A549 (cell line): ENCODE data around the gene TMEM107. TPM values are rescaled to one million over a fixed set of nuclear protein-coding genes. Genes with fewer than 3 reads are reported as not detected.

ENCODE experiments used
- ATAC-seq, 2 experiments: fragments of 200-7000 bp in 1 of 2; fragments of >200 bp in 1 of 2; cut with Nextera tagmentation in 1 of 2; cut with Tn5 transposase in 1 of 2; 3 replicates each; pipeline versions ENCODE4 v1.8.0 to v1.9.1; 2018 to 2020; ENCODE audit warnings: mild to moderate bottlenecking in 1 of 2, moderate library complexity in 1 of 2
- CTCF ChIA-PET: fragments of 300-600 bp; sonication (Branson Sonifier 250); formaldehyde crosslinking; extraction: SDS; loops from one replicate; lab custom pipeline; 2021; ENCODE audit warnings: antibody characterized with exemption, inconsistent platforms; lab: Yijun Ruan, JAX
- POLR2A ChIA-PET: fragments of 350-600 bp; formaldehyde crosslinking; extraction: SDS; loops from one replicate; lab custom pipeline; 2021; ENCODE audit warnings: antibody characterized with exemption, inconsistent platforms; lab: Yijun Ruan, JAX
- DNase-seq, 2 experiments: peaks; one replicate each; pipeline versions ENCODE4 v3.0.0 to v3.0.0-alpha.2; 2011 to 2016; ENCODE audit warnings: low read depth in 1 of 2, low spot score in 1 of 2
- FAIRE-seq: peaks from 2 replicates; lab custom pipeline; 2011; peaks lifted over from hg19 to GRCh38; lab: Jason Lieb, UNC
- H3K27ac ChIP-seq, 2 experiments: fragments of >200 bp; sonication (Bioruptor Twin); formaldehyde crosslinking; 3 replicates each; pipeline ENCODE4 v1.5.1; 2016 to 2017
- H3K4me1 ChIP-seq: fragments of >200 bp; sonication (Bioruptor Twin); formaldehyde crosslinking; 3 replicates; pipeline ENCODE4 v1.6.1; 2016
- H3K4me2 ChIP-seq: fragments of >200 bp; sonication (Bioruptor Twin); formaldehyde crosslinking; 3 replicates; pipeline ENCODE4 v1.6.1; 2016
- H3K4me3 ChIP-seq: fragments of >200 bp; sonication (Bioruptor Twin); formaldehyde crosslinking; 3 replicates; pipeline ENCODE4 v1.5.1; 2016
- H3K9me3 ChIP-seq: fragments of >200 bp; sonication (Bioruptor Twin); formaldehyde crosslinking; 3 replicates; pipeline ENCODE4 v1.6.1; 2016
- ATOH8 ChIP-seq: fragments of 250-450 bp; sonication (Bioruptor Pico); IDR thresholded peaks from 2 replicates; pipeline ENCODE4 v1.5.0; 2020; ENCODE audit warnings: low read depth, mild to moderate bottlenecking, moderate library complexity
- BCL3 ChIP-seq: fragments of >200 bp; sonication (Bioruptor Twin); formaldehyde crosslinking; IDR thresholded peaks from 3 replicates; pipeline ENCODE4 v1.6.1; 2016
- CEBPB ChIP-seq, 2 experiments: fragments of >200 bp in 1 of 2; sonication (Bioruptor Twin) in 1 of 2; formaldehyde crosslinking in 1 of 2; IDR thresholded peaks; 2 replicates each; pipeline ENCODE4 v1.6.1; 2012 to 2016
- CHD4 ChIP-seq: fragments of 200-600 bp; sonication (generic); IDR thresholded peaks from 2 replicates; pipeline ENCODE4 v1.6.1; 2016; ENCODE audit warnings: antibody characterized with exemption, mild to moderate bottlenecking, borderline replicate concordance
- EHF ChIP-seq: fragments of 250-450 bp; sonication (Bioruptor Pico); IDR thresholded peaks from 2 replicates; pipeline ENCODE4 v1.5.0; 2020; ENCODE audit warnings: mild to moderate bottlenecking
- EHMT2 ChIP-seq: fragments of 200-600 bp; sonication (generic); IDR thresholded peaks from 2 replicates; pipeline ENCODE4 v1.6.1; 2016; ENCODE audit warnings: antibody characterized with exemption, low read depth, mild to moderate bottlenecking, moderate library complexity
- ESRRA ChIP-seq: fragments of 150-350 bp; IDR thresholded peaks from 2 replicates; pipeline ENCODE4 v1.6.1; 2014; ENCODE audit warnings: mild to moderate bottlenecking, low read length, borderline replicate concordance
- GATA3 ChIP-seq: IDR thresholded peaks from 2 replicates; pipeline ENCODE4 v1.6.1; 2012; ENCODE audit warnings: borderline replicate concordance
- HDAC2 ChIP-seq: fragments of 200-600 bp; sonication (generic); IDR thresholded peaks from 2 replicates; pipeline ENCODE4 v1.6.1; 2016
- HEYL ChIP-seq: fragments of 250-450 bp; sonication (Bioruptor Pico); IDR thresholded peaks from 2 replicates; pipeline ENCODE4 v1.8.0; 2021; ENCODE audit warnings: mild to moderate bottlenecking, moderate library complexity
- HOXB13 ChIP-seq: fragments of 250-450 bp; sonication (Bioruptor Pico); IDR thresholded peaks from 2 replicates; pipeline ENCODE4 v1.5.0; 2020; ENCODE audit warnings: low read depth, mild to moderate bottlenecking, moderate library complexity
- JUN ChIP-seq, 2 experiments: fragments of >200 bp; sonication (Bioruptor Twin); formaldehyde crosslinking; IDR thresholded peaks; 2 replicates in 1 of 2; 3 replicates in 1 of 2; pipeline ENCODE4 v1.6.1; 2016 to 2017
- JUNB ChIP-seq: fragments of >200 bp; sonication (Bioruptor Twin); formaldehyde crosslinking; IDR thresholded peaks from 2 replicates; pipeline ENCODE4 v1.6.1; 2016
- KDM1A ChIP-seq: fragments of 200-600 bp; sonication (generic); IDR thresholded peaks from 2 replicates; pipeline ENCODE4 v1.6.1; 2016; ENCODE audit warnings: low read depth, mild to moderate bottlenecking
- MAZ ChIP-seq: fragments of 150-350 bp; IDR thresholded peaks from 2 replicates; pipeline ENCODE4 v1.6.1; 2014; ENCODE audit warnings: antibody characterized with exemption, low read depth, low read length, borderline replicate concordance
- MYC ChIP-seq: IDR thresholded peaks from 2 replicates; pipeline ENCODE4 v1.6.1; 2012; ENCODE audit warnings: mild to moderate bottlenecking, inconsistent platforms, low read length, improper control_type of control experiment, borderline replicate concordance
- NPAS2 ChIP-seq: fragments of 250-450 bp; sonication (Bioruptor Pico); IDR thresholded peaks from 2 replicates; pipeline ENCODE4 v1.8.0; 2022; ENCODE audit warnings: mild to moderate bottlenecking, moderate library complexity, borderline replicate concordance
- NR3C1 ChIP-seq: fragments of >200 bp; sonication (Bioruptor Twin); formaldehyde crosslinking; IDR thresholded peaks from 3 replicates; pipeline ENCODE4 v1.6.1; 2017
- PBX3 ChIP-seq: IDR thresholded peaks from 2 replicates; pipeline ENCODE4 v1.6.1; 2012
- PHF8 ChIP-seq: fragments of 200-600 bp; sonication (generic); IDR thresholded peaks from 2 replicates; pipeline ENCODE4 v1.6.1; 2016; ENCODE audit warnings: low read depth, mild to moderate bottlenecking, antibody characterized with exemption, moderate library complexity, borderline replicate concordance
- POLR2A ChIP-seq: IDR thresholded peaks from 2 replicates; pipeline ENCODE4 v1.6.1; 2012; ENCODE audit warnings: mild to moderate bottlenecking, low read length
- POLR2AphosphoS2 ChIP-seq: conservative IDR thresholded peaks from 2 replicates; pipeline ENCODE4 v1.6.1; 2012; ENCODE audit warnings: low read length, improper control_type of control experiment, inconsistent platforms
- RARB ChIP-seq: fragments of 250-450 bp; sonication (Bioruptor Pico); IDR thresholded peaks from 2 replicates; pipeline ENCODE4 v1.8.0; 2021; ENCODE audit warnings: mild to moderate bottlenecking, moderate library complexity
- RCOR1 ChIP-seq: fragments of 150-350 bp; IDR thresholded peaks from 2 replicates; pipeline ENCODE4 v1.6.1; 2014; ENCODE audit warnings: antibody characterized with exemption, low read length, low read depth
- RNF2 ChIP-seq: fragments of 200-600 bp; sonication (generic); IDR thresholded peaks from 2 replicates; pipeline ENCODE4 v1.6.1; 2016; ENCODE audit warnings: low read depth, mild to moderate bottlenecking, antibody characterized with exemption, moderate library complexity, borderline replicate concordance
- SREBF2 ChIP-seq: fragments of 450-650 bp; IDR thresholded peaks from 2 replicates; pipeline ENCODE4 v1.6.1; 2014; ENCODE audit warnings: mild to moderate bottlenecking, moderate library complexity
- TFCP2L1 ChIP-seq: fragments of 250-450 bp; sonication (Bioruptor Pico); IDR thresholded peaks from 2 replicates; pipeline ENCODE4 v1.5.0; 2021; ENCODE audit warnings: mild to moderate bottlenecking
- USF2 ChIP-seq: fragments of 450-650 bp; IDR thresholded peaks from 2 replicates; pipeline ENCODE4 v1.6.1; 2014; ENCODE audit warnings: antibody characterized with exemption
- ZC3H11A ChIP-seq: fragments of 450-650 bp; IDR thresholded peaks from 2 replicates; pipeline ENCODE4 v1.6.1; 2014; ENCODE audit warnings: antibody characterized with exemption, mild to moderate bottlenecking
- ZFP36 ChIP-seq: fragments of 450-650 bp; IDR thresholded peaks from 2 replicates; pipeline ENCODE4 v1.6.1; 2014; ENCODE audit warnings: borderline replicate concordance; ENCODE audit not compliant: partially characterized antibody
- ZNF302 ChIP-seq: fragments of 250-450 bp; sonication (Bioruptor Pico); IDR thresholded peaks from 2 replicates; pipeline ENCODE4 v1.9.0; 2021; ENCODE audit warnings: inconsistent platforms, mild to moderate bottlenecking, moderate library complexity
- ZSCAN20 ChIP-seq: fragments of 250-450 bp; sonication (Bioruptor Pico); IDR thresholded peaks from 2 replicates; pipeline ENCODE4 v1.8.0; 2022; ENCODE audit warnings: mild to moderate bottlenecking, moderate library complexity
- WGBS: methylation state at CpG from one replicate; pipeline ENCODE4 v1.1.6; 2017; ENCODE audit errors: missing lambda C conversion rate; 5-methylcytosine and 5-hydroxymethylcytosine counted together
- polyA plus RNA-seq, 4 experiments: library from polyadenylated mRNA; depleted of rRNA in 3 of 4; stranded (reverse); fragments of >200 nt; fragmentation: RNase III in 1 of 4; extraction: RNeasy Plus Mini Kit Qiagen cat#74134 plus additional on column Dnase treatment in 1 of 4; gene quantifications; 2 replicates in 3 of 4; 3 replicates in 1 of 4; pipeline ENCODE4 v1.2.3, GENCODE V29; 2011 to 2017

TMEM107 gene
- polyA plus RNA-seq, 2 of the 4 experiments (the other 2 are of a cell fraction), result 17.0 to 22.8 TPM

GRCh38 chr17:8187517-8188262 lies 11.5 kb upstream of the TMEM107 start (continued):
- TF ChIP-seq TFCP2L1 (CRISPR knock-in tag) (peak; percentile 88; the same call in 1 of the 2 replicates), USF2 (peak; percentile 79), PBX3 (peak; percentile 81), ESRRA (peak; percentile 84; the same call in 1 of the 2 replicates), BCL3 (peak; percentile 11; the same call in 1 of the 3 replicates)

GRCh38 chr17:8186787-8187516 lies 10.8 kb upstream of the TMEM107 start:
- ATAC-seq (peak; percentile 51 to 59), DNase-seq (peak; percentile 91 to 98), FAIRE-seq (no peak)
- H3K27ac ChIP-seq, result peak overlapping the region; percentile 77 to 94
- no peaks in the 10 kb centered on the region for H3K9me3 ChIP-seq
- peaks cover 27% of the 10 kb centered on the region for H3K4me1 ChIP-seq
- peak overlapping the region; percentile 59 for H3K4me3 ChIP-seq
- POLR2A ChIA-PET, result interaction anchor here (0.8 to 4.0 kb wide), 11 partner anchors 11 to 109 kb away, joined by 3 to 45 read pairs (median 7); partner anchors contain the start of genes AURKB, CTC1 and TMEM107
- peak overlapping the region; percentile 90 for H3K4me2 ChIP-seq
- CTCF ChIA-PET, result interaction anchor here (0.6 to 11.3 kb wide), 14 partner anchors 10 to 197 kb away, joined by 3 to 164 read pairs (median 6); partner anchors contain the start of genes ALOXE3, AURKB and TMEM107
- WGBS, result 1% methylated on average over 32 of the region's 32 CpGs
- TF ChIP-seq ZFP36, result no peak
- TF ChIP-seq TFCP2L1 (CRISPR knock-in tag), result no peak
- no peak; the same call in 1 of the 2 replicates for TF ChIP-seq MAZ
- no peak for TF ChIP-seq PHF8
- TF ChIP-seq RCOR1, result 0 out of 2 replicates have a peak, but pooled peaks have one; percentile 11
- TF ChIP-seq POLR2AphosphoS2, result no peak
- no peak for TF ChIP-seq POLR2A
- TF ChIP-seq EHF (CRISPR knock-in tag), result no peak
- TF ChIP-seq ATOH8 (CRISPR knock-in tag), result no peak
- no peak for TF ChIP-seq RNF2
- TF ChIP-seq ESRRA, result no peak
- TF ChIP-seq JUNB, result no peak
- no peak for TF ChIP-seq ZNF302 (CRISPR knock-in tag)
- TF ChIP-seq HDAC2, result no peak
- TF ChIP-seq NPAS2 (CRISPR knock-in tag), result no peak
- 0 out of 2 replicates have a peak, but pooled peaks have one; percentile 79 for TF ChIP-seq HOXB13
- TF ChIP-seq ZC3H11A, result no peak; the same call in 1 of the 2 replicates
- peak; percentile 88 for TF ChIP-seq SREBF2
- TF ChIP-seq EHMT2, result no peak
- no peak for TF ChIP-seq ZSCAN20 (CRISPR knock-in tag)
- TF ChIP-seq GATA3, result peak; percentile 10; the same call in 1 of the 2 replicates
- TF ChIP-seq KDM1A, result no peak
- TF ChIP-seq NR3C1, result no peak
- no peak for TF ChIP-seq RARB (CRISPR knock-in tag)
- TF ChIP-seq HEYL (CRISPR knock-in tag), result no peak
- TF ChIP-seq MYC, result no peak
- peak in 1 of 2 experiments; percentile 42; a peak in 4 of 5 replicates for TF ChIP-seq JUN (IDR thresholded peaks at IDR 0.05)
- peak in 1 of 2 experiments; percentile 77; a peak in 2 of 4 replicates for TF ChIP-seq CEBPB (IDR thresholded peaks at IDR 0.05)
- TF ChIP-seq CHD4, result no peak
- TF ChIP-seq PBX3, result no peak
